Measurements from ENCODE around the gene SLC38A10.
A peak's percentile ranks its signal among the peaks of the same experiment; 100 is the strongest.

The SLC38A10 gene

DNA sequence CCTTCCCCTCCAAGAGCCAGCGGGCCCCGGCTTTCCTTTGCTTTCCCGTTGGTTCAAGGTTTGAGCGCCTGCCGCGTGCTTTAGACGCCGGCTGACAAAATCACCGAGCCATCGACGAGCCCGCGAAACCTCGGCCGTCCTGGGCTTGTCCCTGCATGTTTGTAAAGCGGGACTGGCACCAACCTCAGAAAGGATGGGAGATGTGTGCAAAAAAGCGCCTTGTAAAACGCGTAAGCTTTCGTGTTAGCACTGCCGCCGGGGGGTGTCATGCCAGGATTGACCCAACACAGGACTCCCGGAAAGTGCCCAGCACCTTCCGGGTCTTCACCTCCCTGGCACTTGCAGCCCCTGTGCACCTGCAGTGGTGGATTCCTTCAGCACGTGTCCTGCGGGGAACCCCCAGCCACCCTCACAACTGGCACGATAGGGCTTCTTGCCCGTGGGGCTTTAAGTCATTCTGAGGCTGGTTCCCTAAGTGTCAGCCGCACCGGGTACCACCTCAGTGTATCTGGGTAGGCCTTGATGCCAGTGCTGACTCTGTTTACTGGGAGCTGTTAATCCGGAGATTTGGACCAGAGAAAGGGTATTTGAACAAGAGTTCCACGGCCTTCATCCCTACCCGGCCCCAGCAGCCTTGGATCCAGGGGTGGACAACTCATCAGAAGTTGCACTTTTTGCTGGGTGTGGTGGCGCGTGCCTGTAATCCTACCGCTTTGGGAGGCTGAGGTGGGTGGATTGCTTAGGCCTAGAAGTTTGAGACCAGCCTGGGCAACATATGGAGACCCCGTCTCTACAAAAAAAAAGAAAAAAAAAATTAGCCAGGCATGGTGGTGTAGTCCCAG lies 55.2 kb downstream of the SLC38A10 start:
- DNase-seq (ENCODE audit: low read depth): peak; percentile 31

DNA sequence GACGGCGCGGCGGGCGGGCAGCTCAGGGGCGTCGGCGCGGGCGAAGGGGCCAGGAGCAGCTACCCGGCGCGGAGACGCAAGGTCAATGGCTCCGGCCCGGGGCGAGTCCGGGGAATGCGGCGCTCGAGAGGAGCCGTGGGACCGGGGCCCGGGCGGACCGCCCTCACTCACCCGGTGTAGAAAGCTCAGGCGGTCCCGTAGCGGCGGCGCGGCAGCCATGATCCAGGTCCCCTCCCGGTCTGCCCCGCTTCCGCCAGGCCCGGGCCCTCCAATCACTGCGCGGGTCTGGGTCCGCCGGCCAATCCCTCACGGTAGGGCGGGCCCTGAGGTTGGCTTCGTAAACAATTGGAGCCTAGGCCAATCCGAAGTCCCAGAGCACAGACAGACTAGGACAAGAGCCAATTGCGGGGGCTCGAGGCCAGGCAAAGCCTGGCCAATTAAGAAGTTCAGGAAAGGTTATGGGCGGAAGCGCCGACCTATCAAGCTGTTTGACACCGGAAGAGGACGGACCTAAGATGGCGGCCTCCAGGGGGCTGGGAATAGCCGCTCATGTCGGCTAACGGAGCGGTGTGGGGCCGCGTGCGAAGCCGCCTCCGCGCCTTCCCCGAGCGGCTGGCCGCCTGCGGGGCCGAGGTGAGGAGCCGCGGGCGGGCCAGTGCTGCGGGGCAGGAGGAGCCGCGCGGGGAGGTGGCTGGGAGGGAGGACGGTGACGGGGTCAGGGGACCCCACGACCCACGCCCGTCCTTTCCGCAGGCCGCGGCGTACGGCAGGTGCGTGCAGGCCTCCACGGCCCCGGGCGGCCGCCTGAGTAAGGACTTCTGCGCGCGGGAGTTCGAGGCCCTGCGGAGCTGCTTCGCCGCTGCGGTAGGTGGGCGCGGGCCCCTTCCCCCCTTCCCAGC lies 56.0 kb downstream of the SLC38A10 start, which contains the start of the genes NDUFAF8 and TEPSIN:
NDUFAF8 (plus strand) TSS at position 504 of the 899 bp plus-strand sequence; CDS start at position 550, 46 bp downstream.
TEPSIN (minus strand) TSS at position 241 of the 899 bp plus-strand sequence; CDS start at position 219, 22 bp downstream.
- peak; percentile 92 for DNase-seq (ENCODE audit: low read depth)

DNA sequence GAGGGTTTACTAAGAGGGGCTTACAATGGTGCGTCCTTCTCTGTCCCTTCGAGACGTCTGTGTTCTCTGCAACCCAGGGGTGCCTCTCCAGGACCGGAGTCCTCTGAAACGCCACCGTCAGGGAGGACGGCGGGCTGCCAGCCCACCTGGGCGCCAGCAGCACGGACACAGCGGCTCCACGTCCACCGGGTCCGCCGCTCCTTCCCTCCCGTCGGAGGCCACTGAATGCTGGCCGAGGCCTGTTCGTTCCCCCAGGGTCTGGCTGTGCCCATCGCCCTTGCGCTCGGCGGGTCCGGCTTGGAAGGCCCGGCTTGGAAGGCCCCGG lies 56.7 kb downstream of the SLC38A10 start:
- DNase-seq (ENCODE audit: low read depth): no peak

DNA sequence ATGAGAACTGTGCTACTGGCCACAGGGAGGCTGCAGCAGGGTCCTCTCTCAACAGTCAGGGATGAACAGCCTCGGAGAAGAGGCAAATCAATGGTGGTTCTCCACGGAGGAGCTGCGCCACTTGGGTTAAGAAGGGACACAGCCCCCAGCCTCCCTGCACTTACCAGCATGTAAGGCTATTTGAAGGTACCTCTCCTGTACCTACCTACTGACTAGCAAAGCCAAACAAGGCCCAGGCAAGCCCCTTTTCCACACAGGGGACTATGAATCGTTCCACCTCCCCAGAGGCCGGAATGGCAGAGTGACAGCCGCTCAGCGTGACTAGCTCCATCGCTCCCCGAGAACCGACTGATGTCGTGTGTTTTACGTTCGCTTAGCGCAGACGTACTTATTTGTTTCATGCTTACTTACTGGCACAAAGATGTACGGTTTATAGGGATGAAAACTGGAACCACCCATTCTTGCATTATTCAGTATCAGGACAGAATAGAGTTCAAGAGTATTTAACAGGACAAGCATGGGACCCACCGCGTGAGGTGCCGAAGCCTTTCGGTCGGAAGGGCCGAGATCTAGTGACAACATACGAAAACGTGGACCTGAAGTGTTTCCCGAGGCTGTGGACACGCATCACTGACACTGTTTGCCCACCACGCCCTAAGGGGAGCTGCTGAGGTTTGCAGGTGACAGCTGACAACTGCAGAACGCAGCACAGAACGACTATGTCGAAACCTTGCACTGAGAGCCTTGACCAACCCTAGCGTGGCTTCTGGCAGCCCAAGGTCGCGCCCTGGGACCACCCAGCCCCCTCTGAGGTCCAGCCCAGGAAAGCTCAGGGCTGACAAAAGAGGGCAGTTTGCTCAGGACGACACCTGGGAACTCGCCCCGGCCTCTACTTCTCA lies 57.3 kb downstream of the SLC38A10 start:
- no peak for DNase-seq (ENCODE audit: low read depth)

DNA sequence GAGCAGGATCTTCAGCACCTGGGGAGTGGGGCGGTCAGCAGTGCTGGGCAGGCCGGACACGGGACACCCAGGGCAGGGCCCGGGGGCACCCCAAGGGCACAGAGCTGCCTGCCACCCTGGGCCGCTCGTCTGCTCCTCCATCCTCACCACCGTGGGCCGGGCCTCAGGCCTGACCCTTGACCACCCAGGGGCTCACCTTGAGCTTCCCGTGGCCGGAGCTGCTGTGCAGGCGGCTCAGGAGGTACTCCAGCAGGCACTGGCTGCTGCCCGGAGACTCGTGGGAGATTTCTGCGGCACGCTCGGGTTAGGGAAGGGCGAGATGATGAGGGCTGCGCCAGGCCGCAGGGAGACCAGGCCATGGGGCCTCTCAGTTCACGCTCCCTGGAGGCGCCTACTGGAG lies 58.3 kb downstream of the SLC38A10 start:
- DNase-seq (ENCODE audit: low read depth): no peak

DNA sequence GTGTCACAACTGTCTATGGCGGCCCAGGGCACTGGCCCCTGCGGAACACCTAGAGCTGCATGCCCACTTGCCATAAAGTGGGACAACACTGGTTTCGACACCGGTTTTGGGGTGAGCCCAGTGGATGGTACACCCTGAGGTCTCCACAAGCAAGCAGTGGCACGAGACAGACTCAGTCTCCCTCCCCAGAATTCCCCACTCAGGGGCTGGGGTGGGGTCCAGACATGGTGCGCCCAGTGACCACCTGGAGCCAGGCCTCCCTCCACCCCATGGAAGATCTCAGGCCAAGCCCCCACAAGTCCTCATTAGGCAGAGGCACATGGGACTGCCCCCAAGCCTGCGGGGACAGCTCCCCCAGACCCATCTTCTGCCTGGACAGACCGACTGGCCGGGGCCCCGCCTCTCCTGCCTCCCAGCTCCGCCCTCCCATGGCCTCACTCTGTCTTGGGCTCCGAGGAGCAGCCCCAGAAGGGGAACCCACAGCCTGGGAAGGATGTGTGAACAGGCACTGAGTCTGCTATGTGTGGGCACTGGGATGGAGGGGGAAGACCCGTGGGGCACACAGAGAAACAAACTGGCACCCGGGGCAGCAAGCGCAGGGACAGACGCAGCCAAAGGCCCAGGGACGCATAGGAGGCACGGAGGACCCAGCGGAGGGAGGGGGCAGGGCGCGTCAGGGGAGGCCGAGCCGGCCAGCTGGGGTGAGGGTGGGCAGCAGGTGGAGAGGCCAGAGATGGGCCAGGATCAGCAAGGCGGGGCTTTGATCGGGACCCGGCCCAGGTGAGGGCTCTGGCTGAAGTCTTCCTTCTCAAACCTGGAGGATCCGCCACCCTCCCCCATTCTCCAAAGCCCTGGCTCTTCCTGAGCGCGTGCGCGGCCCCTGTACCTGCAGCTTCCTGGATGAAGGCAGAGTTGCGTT lies 59.0 kb downstream of the SLC38A10 start:
- no peak for DNase-seq (ENCODE audit: low read depth)

DNA sequence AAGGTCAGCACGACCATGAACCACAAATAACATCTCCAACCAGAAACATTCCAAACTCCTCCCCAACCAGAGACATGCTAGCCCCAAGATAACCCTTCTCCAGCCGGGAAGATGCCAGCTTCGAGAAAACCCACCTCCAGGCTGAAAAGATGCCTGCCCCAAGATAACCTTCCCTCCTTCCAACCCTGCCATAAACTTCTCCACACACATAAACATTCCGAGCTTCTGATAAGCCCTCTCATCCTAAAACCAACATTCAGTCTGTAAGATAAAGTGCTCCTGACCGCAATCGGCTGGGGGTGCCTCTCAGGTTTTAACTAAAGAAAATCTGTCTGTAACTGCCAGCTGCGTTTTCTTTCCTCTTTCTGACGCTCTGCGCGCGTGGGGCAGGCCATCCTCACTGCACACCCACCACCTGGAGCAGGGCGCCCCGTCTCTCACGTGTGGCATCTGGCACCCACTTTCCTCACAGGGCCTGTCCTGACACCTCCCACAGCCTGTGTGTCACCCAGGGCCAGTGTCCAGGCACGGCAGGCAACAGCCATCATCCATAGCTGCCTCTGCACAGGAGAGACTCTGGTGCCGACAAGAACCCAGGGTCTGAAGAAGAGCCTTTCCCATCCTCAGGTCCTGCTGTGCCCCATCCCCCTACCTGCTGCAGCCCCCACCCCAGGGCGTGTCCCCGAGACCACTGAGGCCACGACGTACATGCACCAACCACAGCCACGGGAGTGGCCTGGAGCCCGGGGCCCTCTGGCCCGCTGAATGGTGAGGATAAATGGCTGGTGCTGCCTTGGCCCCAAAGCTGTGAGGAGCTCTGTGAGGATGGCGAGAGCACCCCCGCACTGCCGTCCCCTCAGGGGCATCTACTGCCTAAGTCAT lies 59.9 kb downstream of the SLC38A10 start:
- no peak for DNase-seq (ENCODE audit: low read depth)

DNA sequence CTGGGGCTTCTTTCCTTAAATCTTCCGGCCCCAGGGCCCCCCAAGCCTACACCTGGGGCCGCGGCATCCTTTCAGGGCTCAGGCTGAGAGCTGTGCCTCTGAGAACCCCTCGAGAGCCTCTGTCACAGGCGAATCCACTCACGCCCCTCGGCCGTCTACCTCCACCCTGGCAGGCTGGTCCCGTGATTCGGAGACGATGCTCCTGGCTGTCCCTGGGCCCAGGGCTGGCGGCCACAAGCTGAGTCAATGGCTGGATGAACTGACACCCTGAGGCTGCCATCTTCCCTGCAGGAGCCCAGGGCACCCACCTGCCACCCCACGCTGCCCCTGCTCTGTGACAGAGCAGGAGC lies 60.6 kb downstream of the SLC38A10 start:
- DNase-seq (ENCODE audit: low read depth): no peak

DNA sequence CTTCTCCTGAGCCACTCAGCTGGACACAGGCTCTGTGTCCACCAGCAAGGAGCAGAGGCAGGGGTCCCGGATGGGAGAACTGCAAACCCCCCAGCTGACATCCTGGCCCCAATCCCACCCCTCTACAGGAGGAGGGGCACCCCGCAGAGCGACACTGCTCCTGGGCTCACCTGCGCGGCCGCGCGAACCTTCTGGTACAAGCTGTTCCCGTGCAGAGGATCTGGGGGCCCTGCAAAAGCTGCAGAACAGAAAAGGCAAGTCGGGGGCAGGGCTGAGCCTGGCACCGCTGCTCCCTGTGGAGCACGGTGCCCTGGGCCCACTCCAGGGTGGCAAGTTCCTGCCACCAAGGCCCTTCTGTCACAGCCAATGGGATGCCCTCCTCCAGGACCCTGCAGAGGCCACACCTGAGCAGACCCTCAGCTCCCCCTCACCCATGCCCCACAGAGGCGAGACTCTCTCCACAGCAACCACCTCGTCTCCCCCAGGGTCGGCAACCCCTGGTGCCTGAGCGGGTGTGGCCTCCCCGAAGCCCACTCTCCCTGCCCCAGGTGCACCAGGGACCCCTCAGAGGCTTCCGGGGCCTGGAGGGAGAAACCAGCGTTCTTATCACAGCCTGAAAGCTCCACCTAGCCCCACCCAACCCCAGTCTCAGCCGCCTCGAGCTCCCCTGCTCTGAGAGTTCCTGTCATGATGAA lies 61.1 kb downstream of the SLC38A10 start:
- DNase-seq (ENCODE audit: low read depth): no peak

DNA sequence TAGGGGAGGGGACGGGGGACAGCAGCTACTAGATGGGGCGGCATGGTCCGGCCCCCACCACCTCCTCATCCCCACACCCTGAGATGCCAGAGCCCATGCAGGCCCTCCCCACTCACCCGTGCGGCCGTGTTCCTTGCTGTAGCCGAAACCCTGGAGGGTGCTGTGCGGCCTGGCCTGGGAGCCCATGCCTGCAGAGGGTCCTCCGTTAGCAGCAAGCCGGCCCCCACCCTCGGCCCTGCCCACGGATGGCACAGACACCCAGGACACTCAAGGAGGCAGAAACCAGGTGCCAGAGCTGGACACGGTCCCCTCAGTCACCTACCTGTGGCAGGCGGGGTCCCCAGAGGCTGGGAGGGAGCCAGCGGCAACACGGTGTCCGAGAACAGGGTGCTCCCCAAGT lies 61.8 kb downstream of the SLC38A10 start:
- DNase-seq (ENCODE audit: low read depth): no peak

DNA sequence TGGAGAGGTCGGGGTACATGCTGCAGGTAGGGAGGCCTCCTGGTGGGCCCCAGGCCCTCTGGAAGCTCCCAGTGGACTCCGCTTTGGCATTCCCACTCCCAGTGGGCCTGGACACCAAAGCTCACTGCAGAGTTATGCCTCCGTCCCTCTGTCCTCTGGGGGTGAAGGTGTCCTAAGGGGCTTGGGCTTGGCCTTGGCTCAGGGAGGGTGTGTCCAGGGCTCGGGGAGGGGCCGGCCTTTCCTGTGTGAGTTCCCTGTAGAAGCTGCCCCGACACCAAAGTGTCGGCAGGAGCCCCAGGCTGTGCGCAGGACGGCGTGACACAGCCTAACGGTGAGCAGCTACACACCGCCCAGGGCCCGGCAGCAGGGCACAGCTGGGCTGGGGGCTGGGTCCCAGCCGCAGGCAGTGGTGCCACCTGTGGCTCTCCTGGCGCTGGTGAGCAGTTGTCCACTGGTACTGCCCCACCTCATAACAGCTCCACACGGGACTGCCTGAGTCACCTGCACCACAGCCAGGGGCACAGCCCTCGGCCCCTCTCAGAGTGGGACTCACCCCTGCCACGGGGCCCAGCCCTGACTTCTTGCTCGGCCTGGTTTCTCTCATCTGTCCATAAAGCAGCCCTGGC lies 62.4 kb downstream of the SLC38A10 start:
- DNase-seq (ENCODE audit: low read depth): no peak

DNA sequence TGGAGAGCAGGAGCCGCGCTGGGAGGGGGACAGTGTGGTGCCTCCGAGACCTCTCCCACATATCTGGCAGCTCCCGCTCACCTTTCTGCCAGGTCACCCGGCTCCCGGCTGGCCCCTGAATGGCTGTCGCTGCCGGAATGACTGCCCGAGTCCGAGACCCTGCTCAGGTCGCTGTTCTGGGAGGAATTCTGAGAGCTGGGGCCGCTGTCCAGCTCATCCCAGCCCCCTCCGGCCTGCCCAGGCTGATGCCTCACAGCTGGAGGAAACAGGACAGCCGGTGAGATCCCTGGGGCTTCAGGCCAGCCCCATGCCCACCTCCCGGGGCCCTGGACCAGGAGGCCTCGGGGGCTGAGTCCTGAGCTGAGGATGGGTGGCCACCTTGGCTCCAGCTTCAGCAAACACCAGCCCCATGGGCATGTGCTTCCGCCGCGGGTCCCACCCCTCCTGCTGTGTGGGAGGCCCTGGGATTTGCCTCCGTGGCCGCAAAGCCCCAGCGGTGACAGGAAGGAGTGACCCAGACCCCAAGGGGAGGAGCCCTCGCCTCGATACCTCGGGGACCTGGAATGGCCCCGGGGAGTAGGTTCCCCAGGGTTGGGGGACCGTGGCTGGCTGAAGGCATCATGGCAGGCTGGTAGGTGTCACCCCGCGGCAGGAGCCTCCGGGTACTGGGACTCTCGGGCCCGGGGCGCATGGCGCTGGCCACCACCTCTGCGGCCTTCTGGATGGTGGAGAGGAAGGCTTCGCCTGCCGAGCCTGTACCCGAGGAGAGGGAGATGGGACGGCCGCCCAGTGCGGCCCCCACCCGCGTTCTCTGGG lies 63.1 kb downstream of the SLC38A10 start:
- no peak for DNase-seq (ENCODE audit: low read depth)

DNA sequence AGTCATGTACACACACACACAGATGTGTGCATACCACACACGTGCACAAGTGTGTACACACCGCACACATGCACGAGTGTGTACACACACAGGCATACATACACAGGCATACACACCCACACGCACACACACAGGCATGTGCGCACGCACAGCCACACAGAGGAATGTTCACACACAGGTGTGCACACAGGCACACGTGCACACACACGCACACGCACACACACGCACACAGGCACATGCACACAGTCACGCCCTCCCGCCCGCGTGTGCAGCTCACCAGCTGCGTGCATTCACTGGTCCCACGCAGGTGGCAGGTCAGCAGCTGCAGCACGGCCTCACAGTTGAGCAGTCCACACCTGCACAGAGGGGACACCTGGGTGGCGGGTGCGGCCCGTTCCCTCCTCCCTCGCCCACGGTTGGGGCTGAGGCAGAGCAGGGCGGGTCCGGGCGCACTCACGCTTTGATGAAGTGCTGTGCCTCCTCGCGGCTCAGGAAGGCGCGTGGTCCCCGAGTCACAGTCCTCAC lies 63.9 kb downstream of the SLC38A10 start:
- DNase-seq (ENCODE audit: low read depth): no peak

DNA sequence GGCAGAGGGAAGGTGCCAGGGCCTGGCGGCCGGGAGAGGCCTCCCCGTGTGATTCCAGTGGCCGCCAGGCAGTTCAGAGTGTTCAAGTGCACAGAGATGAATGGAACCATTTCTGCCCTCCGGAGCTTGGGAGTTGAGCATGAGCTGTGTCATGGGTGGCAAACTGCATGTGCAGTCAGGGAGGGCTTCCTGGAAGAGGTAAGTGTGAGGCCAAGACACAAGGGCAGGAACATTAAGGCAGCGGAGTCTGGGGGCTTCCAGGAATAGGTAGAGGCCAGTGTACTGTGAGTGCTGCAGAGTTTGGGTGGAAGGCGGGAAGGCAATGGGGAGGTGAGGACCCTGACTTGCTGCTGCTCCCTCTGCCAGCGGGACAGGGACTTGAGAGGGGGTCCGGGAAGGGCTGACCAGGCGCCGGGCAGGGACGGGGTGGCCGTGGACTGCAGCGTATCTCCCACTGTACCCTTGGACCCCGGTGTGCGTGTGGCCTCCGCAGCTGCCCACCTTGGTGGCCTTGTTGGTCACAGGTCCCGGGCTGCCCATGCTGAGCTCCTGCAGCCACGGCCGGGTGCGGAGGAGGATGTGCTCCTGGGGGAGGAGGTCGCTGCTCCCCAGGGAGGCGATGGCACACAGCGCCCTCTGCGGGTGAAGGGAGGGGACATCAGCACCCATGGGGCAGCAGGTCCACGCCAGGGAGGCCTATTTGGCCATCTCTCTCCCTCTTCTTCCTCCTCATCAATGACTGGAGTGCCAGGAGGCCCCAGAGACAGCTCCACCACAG lies 64.9 kb downstream of the SLC38A10 start:
- DNase-seq (ENCODE audit: low read depth): no peak

DNA sequence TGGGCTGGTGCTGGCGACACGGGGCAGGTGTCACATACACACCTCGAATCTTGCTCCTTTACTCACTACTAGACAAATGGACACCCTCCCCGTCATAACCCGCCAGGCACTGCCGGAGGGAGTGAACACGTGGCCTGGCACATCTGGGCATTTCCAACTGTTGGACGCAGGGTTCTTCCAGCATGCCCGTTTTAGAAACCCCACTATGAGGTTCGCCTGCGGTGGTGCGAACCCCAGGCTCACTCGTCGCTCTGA lies 65.5 kb downstream of the SLC38A10 start:
- no peak for DNase-seq (ENCODE audit: low read depth)

DNA sequence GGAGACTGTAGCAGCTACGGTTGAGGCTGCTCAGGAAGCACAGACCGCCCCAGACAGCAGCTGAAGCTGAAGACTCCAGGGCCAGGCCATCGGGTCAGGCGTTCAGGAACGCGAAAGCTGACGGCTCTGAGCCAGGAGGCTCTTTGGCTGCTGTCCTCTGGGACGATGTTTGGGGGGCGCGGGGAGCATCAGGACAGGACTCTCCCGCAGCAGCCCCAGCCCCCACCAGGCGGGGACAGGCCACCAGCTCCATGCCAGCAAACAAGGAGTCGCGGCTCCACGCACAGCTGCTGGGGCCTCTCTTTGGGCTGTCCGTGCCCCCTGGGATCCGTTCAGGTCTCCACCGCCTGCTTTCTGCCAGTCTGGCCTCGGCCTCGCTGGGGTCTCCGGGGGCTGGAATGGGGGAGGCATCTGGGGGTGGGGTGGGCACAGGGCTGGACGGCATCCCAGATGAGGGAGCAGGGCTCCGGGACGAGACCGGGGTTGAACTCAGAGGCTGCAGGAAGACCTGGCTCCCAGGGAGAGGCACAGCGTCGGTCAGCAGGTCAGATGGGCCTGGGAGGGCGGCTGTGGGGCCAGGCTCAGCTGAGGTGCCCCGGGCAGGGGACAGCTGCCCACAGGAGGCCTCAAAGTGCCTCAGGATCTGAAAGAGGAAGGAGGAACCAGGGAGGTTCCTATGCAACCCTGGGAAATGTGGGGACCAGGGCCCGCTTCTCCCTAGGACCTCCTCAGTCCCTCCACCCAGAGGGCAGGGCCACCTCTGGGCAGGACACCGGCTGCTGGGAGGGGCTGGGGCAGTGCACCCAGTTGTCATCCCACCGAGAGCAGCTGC lies 66.1 kb downstream of the SLC38A10 start:
- DNase-seq (ENCODE audit: low read depth): no peak
